ENCODE data around the gene LEAP2. TPM values are rescaled to one million over a fixed set of nuclear protein-coding genes. Genes with fewer than 3 reads are reported as not detected.

The LEAP2 gene
- total RNA-seq, 1 experiment from 2014 or later = 1.4 TPM

DNA sequence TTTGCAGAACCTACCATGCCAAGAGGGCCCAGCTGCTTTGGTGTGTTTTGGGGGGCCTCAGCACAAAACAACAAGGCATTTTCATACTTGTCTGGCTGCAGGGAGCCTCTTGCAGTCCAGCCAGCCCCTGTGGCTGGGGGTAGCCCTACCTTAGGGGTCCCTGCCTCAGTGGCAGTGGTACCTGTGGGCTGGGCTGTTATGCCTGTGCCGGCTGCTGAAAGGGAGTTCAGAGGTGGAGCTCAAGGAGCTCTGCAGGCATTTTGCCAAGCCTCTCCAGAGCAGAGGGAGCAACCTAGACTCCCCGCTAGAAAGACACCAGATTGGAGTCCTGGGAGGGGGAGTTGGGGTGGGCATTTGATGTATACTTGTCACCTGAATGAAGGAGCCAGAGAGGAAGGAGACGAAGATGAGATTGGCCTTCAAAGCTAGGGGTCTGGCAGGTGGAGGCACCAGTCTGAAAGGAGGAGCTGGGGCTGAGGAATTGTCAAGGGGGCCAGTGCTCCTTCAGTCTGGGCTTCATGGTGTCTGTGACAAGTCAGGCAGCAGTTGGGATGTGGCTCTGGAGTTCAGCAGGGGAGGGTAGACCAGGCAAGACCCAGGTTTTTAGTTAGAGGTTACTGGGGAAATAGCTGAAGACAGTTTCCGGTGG is 44.5 kb upstream of the LEAP2 start:
- no peak overlapping the region for H3K27ac ChIP-seq (ENCODE audit: insufficient read length, low read depth, low read length)
- H4K5ac ChIP-seq (ENCODE audit: insufficient read length, low read depth, low read length) = no peak overlapping the region
- Mint-ChIP-seq H3K36me3 (ENCODE audit: insufficient read depth in 1 of 3, low read depth in 3 of 3) (peaks cover 2 to 6% (median 3%) of the 10 kb centered on the region in 3 experiments; a peak in 6 of 7 replicates), H3K4me3 (peak overlapping the region; percentile 76 to 85), H3K4me1 (peaks cover 9 to 20% of the 10 kb centered on the region in 2 experiments), H3K27me3 (ENCODE audit: low read depth) (peaks cover 77% of the 10 kb centered on the region), H3K27ac (no peak overlapping the region), H3K9me3 (no peaks in the 10 kb centered on the region; a peak in 1 of 5 replicates)
- no peak overlapping the region for H3K14ac ChIP-seq (ENCODE audit: insufficient read depth, low read length)
- no peak overlapping the region for H2AFZ ChIP-seq (ENCODE audit: low read length)
- TF ChIP-seq, protein P1, sequence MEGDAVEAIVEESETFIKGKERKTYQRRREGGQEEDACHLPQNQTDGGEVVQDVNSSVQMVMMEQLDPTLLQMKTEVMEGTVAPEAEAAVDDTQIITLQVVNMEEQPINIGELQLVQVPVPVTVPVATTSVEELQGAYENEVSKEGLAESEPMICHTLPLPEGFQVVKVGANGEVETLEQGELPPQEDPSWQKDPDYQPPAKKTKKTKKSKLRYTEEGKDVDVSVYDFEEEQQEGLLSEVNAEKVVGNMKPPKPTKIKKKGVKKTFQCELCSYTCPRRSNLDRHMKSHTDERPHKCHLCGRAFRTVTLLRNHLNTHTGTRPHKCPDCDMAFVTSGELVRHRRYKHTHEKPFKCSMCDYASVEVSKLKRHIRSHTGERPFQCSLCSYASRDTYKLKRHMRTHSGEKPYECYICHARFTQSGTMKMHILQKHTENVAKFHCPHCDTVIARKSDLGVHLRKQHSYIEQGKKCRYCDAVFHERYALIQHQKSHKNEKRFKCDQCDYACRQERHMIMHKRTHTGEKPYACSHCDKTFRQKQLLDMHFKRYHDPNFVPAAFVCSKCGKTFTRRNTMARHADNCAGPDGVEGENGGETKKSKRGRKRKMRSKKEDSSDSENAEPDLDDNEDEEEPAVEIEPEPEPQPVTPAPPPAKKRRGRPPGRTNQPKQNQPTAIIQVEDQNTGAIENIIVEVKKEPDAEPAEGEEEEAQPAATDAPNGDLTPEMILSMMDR (conservative IDR thresholded peaks at IDR 0.05) = no peak
- no peak overlapping the region for H3K18ac ChIP-seq (ENCODE audit: insufficient read length, low read depth, low read length)
- no peak overlapping the region for H4K8ac ChIP-seq (replicated peaks; ENCODE audit: insufficient read length, low read depth, low read length)
- no peaks in the 10 kb centered on the region for H3K9me3 ChIP-seq (ENCODE audit: control insufficient read depth, low read depth, low read length)
- H3K4me2 ChIP-seq (ENCODE audit: insufficient read depth, insufficient read length, low read length) = peak overlapping the region; percentile 39
- H3K79me1 ChIP-seq (ENCODE audit: insufficient read depth, low read depth, low read length, poor library complexity, severe bottlenecking) = no peaks in the 10 kb centered on the region
- no peak overlapping the region for H2BK5ac ChIP-seq (ENCODE audit: insufficient read length, low read length)
- no peak overlapping the region for H2BK12ac ChIP-seq (ENCODE audit: insufficient read length, low read depth, low read length)
- no peak overlapping the region for H3T11ph ChIP-seq (ENCODE audit: low read length)
- no peak overlapping the region for H3K56ac ChIP-seq (ENCODE audit: insufficient read length, low read depth, low read length)
- no peak overlapping the region for H2BK120ac ChIP-seq (ENCODE audit: low read depth, low read length, poor library complexity, severe bottlenecking)
- peaks cover 25% of the 10 kb centered on the region; the same call in 1 of the 2 replicates for H3K27me3 ChIP-seq (ENCODE audit: insufficient read depth, low read length)
- H3K23ac ChIP-seq (ENCODE audit: insufficient read length, low read depth, low read length) = no peak overlapping the region
- H3K79me2 ChIP-seq (ENCODE audit: insufficient read depth, low read length) = no peaks in the 10 kb centered on the region
- no peak overlapping the region for H4K91ac ChIP-seq (ENCODE audit: insufficient read length, low read depth, low read length)
- no peak overlapping the region for H2AK5ac ChIP-seq (ENCODE audit: insufficient read length, low read length)
- no peak for DNase-seq
- peaks cover 21% of the 10 kb centered on the region for H3K23me2 ChIP-seq (ENCODE audit: insufficient read length, low read depth, low read length, poor library complexity, severe bottlenecking)
- H3K9ac ChIP-seq (ENCODE audit: extremely low read depth, insufficient read length, low read length) = no peak overlapping the region
- no peak overlapping the region for H2BK15ac ChIP-seq (ENCODE audit: low read depth, low read length)
- no peaks in the 10 kb centered on the region for H4K20me1 ChIP-seq (ENCODE audit: control insufficient read depth, insufficient read depth, insufficient read length)
- no peak overlapping the region for H3K4ac ChIP-seq (ENCODE audit: low read depth, low read length)
- WGBS (ENCODE audit: extremely low coverage, insufficient read length, low lambda C conversion rate) = no CpG with 5 or more reads among the region's 4 CpGs
- H2BK20ac ChIP-seq (ENCODE audit: low read depth, low read length, poor library complexity, severe bottlenecking) = no peak overlapping the region
- peaks cover 3% of the 10 kb centered on the region for H3K4me1 ChIP-seq (ENCODE audit: insufficient read depth, low read length)

All from H9 (cell line).